K562 (cell line): ENCODE results near the gene MPHOSPH8. TPM values are rescaled to one million over a fixed set of nuclear protein-coding genes. Genes with fewer than 3 reads are reported as not detected.

Experiments
- BRF2 ChIP-seq: IDR thresholded peaks from 3 replicates; pipeline ENCODE4 v1.6.1; 2011; ENCODE audit warnings: borderline replicate concordance, mild to moderate bottlenecking; ENCODE audit not compliant: insufficient read length, insufficient read depth
- HDAC8 ChIP-seq: fragments of 450-650 bp; IDR thresholded peaks from 2 replicates; pipeline ENCODE4 v1.6.1; 2016; ENCODE audit warnings: mild to moderate bottlenecking, missing genetic modification characterization, moderate library complexity, missing compliant biosample characterization
- HDGF ChIP-seq: fragments of 450-650 bp; IDR thresholded peaks from 2 replicates; pipeline ENCODE4 v1.6.1; 2016
- HINFP ChIP-seq: fragments of 450-650 bp; conservative IDR thresholded peaks from 2 replicates; pipeline ENCODE4 v1.6.1; 2016; ENCODE audit warnings: missing genetic modification characterization, low read depth, mild to moderate bottlenecking, control low read depth, missing compliant biosample characterization
- MNT ChIP-seq, 2 experiments: fragments of 450-650 bp; conservative IDR thresholded peaks; 2 replicates each; pipeline ENCODE4 v1.6.1; 2017; ENCODE audit warnings: mild to moderate bottlenecking in 2 of 2, moderate library complexity in 2 of 2
- RB1 ChIP-seq: fragments of 450-650 bp; IDR thresholded peaks from 2 replicates; pipeline ENCODE4 v1.6.1; 2017; ENCODE audit warnings: low read depth, mild to moderate bottlenecking
- XRCC3 ChIP-seq: fragments of 450-650 bp; IDR thresholded peaks from 2 replicates; pipeline ENCODE4 v1.6.1; 2017; ENCODE audit warnings: mild to moderate bottlenecking, moderate library complexity
- ZBTB40 ChIP-seq, 2 experiments: fragments of 450-650 bp in 1 of 2; sonication (generic) in 1 of 2; formaldehyde crosslinking in 1 of 2; IDR thresholded peaks; 2 replicates each; pipeline versions ENCODE4 v1.7.1 to v1.9.0; 2016 to 2022; ENCODE audit warnings: inconsistent platforms in 1 of 2, mild to moderate bottlenecking in 1 of 2, missing genetic modification reagents in 1 of 2
- ZNF165 ChIP-seq: fragments of 250-450 bp; sonication (Bioruptor Pico); IDR thresholded peaks from 2 replicates; pipeline ENCODE4 v1.4.0; 2020; ENCODE audit warnings: borderline replicate concordance
- ZNF717 ChIP-seq: fragments of 250-450 bp; sonication (Bioruptor Pico); IDR thresholded peaks from 2 replicates; pipeline ENCODE4 v1.5.0; 2021
- ZNF740 ChIP-seq, 3 experiments: fragments of 200-800 bp in 1 of 3; sonication (Bioruptor generic) in 1 of 3; sonication (generic) in 1 of 3; formaldehyde crosslinking in 1 of 3; IDR thresholded peaks; 2 replicates each; pipeline versions ENCODE4 v1.6.1 to v1.8.0; 2016 to 2022; ENCODE audit warnings: mild to moderate bottlenecking in 2 of 3, missing compliant biosample characterization in 2 of 3, missing genetic modification characterization in 2 of 3, missing genetic modification reagents in 1 of 3
- polyA plus RNA-seq, 8 experiments: library from polyadenylated mRNA; depleted of rRNA in 4 of 8; stranded (reverse) in 5 of 8; unstranded in 3 of 8; fragments of >200 nt; fragmentation: Nextera tagmentation in 2 of 8; fragmentation: Illumina TruSeq in 1 of 8; extraction: Ambion mirVana in 2 of 8; extraction: Trizol in 1 of 8; gene quantifications; 2 replicates each; pipeline versions ENCODE4 v1.2.1 to v1.2.3, GENCODE V29; 2011 to 2014; ENCODE audit warnings: inconsistent platforms in 1 of 8, missing spikeins in 1 of 8
- total RNA-seq, 7 experiments: library from RNA; depleted of rRNA in 6 of 7; stranded (reverse); fragments of >200 nt in 6 of 7; fragmentation: Illumina TruSeq in 2 of 7; extraction: Trizol in 2 of 7; gene quantifications; 2 replicates each; pipeline versions ENCODE4 v1.2.1 to v1.2.3, GENCODE V29; 2011 to 2021; ENCODE audit warnings: low replicate concordance in 1 of 7

The MPHOSPH8 gene
- total and polyA plus RNA-seq, 9 of the 15 experiments (the other 6 are each of a cell fraction or from before 2014, with no cell fraction given), result 10.3 to 24.8 (median 16.6) TPM

GRCh38 chr13:19633479-19634255 lies at the start of gene MPHOSPH8 (continued):
- no peak for TF ChIP-seq ZNF740 (CRISPR knock-in tag; IDR thresholded peaks at IDR 0.05)
- TF ChIP-seq ZNF740 (tag; IDR thresholded peaks at IDR 0.05), result no peak
- no peak for TF ChIP-seq ZNF165
- no peak for TF ChIP-seq HINFP
- TF ChIP-seq ZBTB40 (IDR thresholded peaks at IDR 0.05), result no peak
- no peak for TF ChIP-seq ZBTB40 (CRISPR knock-in tag; IDR thresholded peaks at IDR 0.05)
- TF ChIP-seq BRF2, result no peak
- no peak for TF ChIP-seq RB1
- TF ChIP-seq HDAC8 (tag), result no peak
- TF ChIP-seq ZNF717 (CRISPR knock-in tag), result no peak
- TF ChIP-seq MNT (conservative IDR thresholded peaks at IDR 0.05), result peak; percentile 32 to 61; a peak in 2 of 4 replicates
- no peak for TF ChIP-seq XRCC3
- no peak for TF ChIP-seq HDGF
